ENCODE results near the gene FAM217B.

FAM217B gene

DNA sequence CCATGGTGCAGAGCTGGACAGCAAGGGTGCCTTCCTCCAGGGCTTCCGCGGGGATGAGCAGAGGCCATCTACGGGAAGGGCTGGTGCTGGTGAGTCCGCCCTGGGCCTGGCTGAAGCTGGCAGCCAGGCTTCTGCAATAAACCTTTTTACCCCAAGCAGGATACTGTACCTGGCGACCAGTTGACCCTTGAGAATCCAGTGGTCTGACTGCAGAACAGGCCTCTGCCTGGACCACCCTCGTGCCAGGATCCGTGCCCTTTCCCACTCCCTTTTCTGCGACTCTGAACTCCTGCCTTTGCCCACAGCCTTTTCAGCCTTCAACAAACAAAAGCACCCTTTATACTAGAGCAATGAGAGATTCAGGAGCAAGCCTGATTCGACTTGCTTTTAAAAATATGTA is 36.9 kb downstream of the FAM217B start:
- no peak for DNase-seq

DNA sequence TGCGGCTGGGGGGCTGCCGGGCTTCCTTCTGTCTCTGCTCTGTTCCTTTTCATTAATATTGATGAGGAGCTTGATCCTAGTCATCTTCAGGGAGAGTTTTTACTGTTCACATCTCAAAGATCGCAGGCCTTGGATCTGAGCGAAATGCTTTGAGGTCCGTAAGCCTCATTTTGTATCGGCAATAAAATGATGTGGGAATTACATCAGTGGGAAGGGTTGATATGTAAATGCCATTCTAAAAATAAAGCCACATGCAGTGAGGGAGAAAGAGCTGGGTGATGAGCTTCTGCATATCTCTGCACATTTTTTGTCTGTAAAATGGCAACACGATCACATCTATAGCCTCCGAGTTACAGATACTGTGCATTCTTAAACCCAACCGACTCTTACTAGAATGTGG is 42.9 kb downstream of the FAM217B start:
- DNase-seq = no peak

DNA sequence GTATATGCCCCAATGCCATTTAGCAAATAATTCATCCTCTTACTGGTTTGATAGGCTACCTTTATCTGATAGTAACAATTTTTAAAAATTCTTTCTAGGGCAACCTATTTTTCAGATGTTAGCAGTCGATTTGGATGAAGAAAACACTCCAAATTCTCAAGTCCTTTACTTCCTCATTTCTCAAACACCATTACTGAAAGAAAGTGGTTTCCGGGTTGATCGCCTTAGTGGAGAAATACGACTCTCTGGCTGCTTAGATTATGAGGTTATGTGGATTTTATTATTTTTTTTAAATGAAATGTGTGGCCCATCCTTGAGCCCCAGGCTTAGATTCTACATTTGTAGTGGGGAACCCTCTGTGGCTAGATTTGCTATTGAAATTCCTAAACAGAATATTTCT is 44.4 kb downstream of the FAM217B start:
- DNase-seq = no peak

DNA sequence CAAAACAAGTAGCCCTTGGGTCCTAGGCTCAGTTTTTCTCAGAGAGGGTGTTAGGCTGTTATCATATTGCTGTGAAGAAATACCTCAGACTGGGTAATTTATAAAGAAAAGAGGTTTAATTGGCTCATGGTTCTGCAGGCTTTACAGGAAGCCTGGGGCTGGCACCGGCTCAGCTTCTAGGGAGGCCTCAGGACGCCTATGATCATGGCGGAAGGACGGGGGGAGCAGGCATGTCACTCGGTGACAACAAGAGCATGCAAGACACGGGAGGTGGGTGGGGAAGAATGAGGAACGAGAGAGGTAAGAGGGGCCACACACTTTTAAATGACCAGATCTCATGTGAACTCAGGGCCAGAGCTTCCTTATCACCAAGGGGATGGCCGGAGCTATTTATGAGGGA is 45.0 kb downstream of the FAM217B start:
- DNase-seq = no peak

DNA sequence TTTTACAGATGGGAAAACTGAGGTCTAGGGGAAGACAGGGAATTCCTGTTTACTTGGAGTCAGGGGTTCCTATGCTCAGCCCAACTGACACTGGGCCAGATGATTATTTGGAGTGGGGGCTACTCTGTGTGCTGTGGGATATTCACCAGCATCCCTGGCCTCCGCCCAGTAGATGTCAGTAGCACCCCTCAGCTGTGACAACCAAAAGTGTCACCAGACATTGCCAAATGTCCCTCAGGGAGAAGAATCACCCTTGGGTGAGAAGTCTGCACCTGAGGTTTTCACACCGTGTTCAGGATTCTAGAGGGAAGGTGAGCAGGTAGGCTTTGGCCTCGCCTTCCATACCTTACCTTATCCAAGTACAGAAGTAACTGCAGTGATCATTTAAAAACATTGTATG is 45.7 kb downstream of the FAM217B start:
- no peak for DNase-seq

DNA sequence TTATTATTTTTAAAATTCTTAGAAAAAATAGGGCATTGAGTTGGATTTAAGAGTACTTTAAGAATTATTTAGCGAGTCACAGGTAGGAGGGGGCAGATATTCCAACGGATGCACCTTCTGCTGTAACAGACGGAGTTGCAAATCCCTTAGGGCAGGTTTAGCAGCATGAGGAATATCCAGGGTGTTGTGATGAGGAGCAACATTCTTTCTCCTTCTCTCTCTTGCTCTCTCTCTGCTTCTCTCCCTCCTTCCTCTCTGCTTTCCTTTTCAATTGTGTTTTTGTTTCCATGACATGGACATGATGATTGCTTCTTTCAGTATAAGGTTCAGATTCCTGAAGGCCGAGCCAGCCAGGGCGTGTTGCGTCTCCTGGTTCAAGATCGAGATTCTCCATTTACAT is 46.9 kb downstream of the FAM217B start:
- DNase-seq = no peak

DNA sequence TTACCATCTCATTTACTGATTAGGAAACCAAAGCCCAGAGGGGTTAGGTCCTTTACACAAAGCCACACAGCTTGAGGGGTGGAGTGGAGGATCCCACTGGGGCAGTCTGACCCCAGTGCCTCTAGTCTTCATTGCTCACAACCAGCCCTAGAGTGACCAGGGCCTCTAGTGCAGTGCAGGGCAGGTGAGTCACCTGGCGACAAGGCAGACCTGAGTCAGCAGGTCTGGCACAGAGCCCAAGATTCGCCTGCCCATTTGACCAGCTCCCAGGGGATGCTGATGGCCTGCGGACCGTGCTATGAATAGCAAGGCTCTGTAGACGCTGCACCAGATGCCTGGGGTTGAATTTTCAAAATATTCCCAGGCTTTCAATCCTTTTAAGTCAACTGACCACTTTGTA is 48.0 kb downstream of the FAM217B start:
- peak; percentile 39 for DNase-seq

DNA sequence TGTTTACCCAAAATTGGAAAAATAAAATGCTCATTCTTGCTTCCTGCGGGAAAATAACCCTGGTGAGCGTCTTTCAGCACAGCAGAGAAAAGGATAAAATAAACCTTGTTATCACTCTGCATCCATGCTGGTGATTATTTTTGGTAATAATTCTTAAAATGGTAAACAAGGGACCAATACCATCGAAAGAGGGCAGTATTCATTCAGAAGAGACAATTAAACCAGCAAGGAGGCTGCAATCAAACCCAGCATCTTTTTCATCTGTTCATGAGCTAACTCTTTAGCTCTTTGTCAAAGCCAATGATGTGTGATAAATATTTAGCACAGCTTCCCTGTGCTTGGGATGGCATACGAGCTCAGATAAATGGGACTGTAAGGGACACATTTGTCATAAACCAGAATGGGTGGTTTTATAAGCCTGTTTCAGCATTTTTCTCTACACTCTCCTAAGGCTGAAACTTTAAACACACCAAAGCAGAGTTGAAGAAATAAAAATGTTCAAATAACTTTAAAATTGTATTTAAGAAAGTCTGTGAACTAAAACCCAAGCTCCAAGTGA is 52.4 kb downstream of the FAM217B start:
- no peak for DNase-seq

DNA sequence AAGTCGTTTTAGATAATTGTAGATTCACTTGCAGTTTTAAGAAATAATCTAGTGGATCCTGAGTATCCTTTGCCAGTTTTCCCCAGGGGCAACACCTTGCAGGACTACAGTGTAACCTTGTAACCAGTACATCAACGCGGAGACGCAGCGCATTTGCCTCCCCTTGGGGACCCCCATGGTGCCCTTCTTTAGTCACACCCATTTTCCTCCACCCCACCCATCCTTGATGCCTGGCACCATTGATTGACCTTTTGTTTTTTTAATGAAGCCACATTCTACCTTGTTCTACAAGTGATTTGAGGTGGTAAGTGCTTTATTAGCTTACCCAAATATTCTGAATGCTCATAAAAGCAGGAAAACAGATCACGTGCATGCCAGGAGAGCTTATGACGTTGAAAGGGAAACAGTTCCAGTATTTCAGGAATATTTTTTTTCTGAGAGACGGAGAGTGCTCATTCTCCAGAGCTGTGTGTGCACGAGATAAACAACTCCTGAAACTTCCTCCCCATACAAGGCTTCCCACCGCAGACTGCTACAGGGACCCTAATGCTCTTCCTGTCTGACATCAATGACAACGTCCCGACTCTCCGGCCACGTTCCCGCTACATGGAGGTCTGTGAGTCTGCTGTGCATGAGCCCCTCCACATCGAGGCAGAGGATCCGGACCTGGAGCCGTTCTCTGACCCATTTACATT is 53.7 kb downstream of the FAM217B start:
- DNase-seq = no peak

DNA sequence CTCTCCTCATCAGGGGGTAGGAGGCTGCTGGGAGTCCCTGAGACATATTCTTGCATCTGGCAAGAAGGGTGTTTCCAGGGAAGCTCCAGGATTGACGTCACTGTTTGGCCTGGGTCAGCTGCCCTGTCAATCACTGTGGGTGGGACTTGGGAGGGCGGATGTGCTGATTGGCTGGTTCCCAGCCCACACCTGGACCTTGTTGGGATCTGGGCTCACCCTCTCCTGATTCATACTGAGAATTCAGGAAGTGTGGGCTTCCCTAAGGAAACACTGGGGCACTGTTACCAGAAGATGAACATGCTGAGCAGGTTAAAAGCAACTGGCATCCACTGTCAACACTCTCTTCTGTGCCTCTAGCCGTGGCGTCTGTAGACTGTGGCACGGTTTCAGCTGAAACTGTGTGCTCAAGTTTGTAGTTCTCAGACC is 54.5 kb downstream of the FAM217B start:
- DNase-seq = no peak

DNA sequence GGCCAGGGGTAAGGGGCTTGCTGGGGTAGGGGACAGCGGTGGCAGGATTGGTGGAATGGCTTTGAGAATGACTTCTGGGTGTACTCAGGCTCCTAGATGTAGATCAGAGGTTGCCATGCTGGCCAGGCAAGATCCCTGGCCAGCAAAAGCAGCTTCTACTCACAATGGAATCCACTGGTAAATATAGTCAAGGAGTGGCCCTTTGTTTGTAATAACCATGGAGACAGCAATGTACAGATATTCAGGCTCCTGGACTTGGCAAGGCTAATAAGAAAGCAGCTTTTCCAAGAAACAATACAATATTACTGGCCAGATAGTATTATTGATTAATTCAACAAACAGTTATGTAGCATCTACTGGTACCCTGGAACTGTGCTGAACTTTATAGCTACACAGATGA is 55.9 kb downstream of the FAM217B start:
- no peak for DNase-seq

DNA sequence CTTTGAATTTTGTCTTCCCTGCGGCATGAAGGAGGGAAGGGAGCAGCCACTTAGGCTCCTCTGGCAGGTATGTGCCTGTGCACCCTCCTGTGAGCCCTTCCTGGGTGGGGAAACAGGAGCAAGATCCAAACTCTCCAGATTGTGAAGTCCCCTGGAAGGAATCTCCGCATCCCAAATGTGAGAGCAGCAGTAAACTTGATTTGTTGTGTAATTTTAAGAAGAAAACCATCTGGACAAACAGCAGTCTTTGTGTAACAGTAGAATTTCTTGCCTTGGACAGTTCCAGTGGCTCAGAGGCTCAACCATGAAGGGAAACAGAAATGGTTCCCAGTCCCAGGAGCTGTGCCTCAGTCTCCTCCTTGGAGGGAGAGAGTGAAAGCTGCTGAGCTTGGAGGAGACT is 57.7 kb downstream of the FAM217B start:
- DNase-seq = no peak
